Stimulated activated CD4-positive, alpha-beta T cell treated with anti-CD3 and anti-CD28 coated beads, Interleukin-12 subunit alpha, Interleukin-12 subunit beta, amount 100 ng/mL, for 4 hours (primary cell): ENCODE measurements around the gene NEU1.
"Not testable (repeated sequence)": the region's sequence is repeated elsewhere in the genome, so short reads cannot be mapped to it uniquely, and the experiment has no call there.

Experiments
- DNase-seq: peaks from one replicate; pipeline ENCODE4 v3.0.0-alpha.2; 2020

The NEU1 gene

GRCh38 chr6:31862344-31863235 is at the start of gene NEU1:
Gene NEU1, minus strand, starts transcription at chr6:31862821. Its CDS starts 45 bp downstream, at chr6:31862776.
- DNase-seq = peak; percentile 96

DNA sequence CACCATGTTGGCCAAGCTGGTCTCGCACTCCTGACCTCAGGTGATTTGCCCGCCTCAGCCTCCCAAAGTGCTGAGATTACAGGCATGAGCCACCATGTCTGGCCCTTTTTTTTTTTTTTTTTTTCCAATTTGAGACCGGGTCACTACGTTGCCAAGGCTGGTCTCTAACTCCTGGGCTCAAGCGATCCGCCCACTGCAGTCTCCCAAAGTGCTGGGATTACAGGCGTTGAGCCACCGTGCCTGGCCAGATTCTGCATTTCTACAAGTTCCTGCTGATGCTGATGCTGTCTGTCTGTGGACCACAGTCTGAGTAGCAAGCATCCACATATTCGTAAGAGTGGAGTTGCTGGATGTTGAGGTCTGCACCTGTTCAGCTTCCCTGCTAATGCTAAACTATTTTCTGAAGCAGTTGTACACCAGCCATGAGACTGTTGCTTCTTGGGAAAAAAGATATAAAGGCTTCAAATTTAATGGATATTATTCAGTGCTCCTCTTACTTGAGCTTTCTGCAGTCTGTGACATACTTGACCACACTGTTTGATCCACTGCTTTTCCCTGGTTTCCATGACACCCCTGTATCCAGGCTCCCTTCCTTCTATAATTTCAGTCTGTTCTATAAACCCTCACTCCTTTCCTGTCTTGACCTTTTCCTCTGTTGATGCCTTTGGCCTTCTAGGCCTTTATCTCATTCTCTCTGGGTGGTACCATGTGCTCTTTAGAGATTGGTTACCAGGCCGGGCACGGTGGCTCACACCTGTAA is 49.4 kb upstream of the NEU1 start:
- no peak for DNase-seq

GRCh38 chr6:31909298-31909697 is 46.7 kb upstream of the NEU1 start:
- not testable (repeated sequence) for DNase-seq

- no peak for DNase-seq
Measured at GRCh38 chr6:31908791-31909190, 46.2 kb upstream of the NEU1 start.

- DNase-seq = not testable (repeated sequence)
Measured at GRCh38 chr6:31908255-31908654, 45.6 kb upstream of the NEU1 start.

DNA sequence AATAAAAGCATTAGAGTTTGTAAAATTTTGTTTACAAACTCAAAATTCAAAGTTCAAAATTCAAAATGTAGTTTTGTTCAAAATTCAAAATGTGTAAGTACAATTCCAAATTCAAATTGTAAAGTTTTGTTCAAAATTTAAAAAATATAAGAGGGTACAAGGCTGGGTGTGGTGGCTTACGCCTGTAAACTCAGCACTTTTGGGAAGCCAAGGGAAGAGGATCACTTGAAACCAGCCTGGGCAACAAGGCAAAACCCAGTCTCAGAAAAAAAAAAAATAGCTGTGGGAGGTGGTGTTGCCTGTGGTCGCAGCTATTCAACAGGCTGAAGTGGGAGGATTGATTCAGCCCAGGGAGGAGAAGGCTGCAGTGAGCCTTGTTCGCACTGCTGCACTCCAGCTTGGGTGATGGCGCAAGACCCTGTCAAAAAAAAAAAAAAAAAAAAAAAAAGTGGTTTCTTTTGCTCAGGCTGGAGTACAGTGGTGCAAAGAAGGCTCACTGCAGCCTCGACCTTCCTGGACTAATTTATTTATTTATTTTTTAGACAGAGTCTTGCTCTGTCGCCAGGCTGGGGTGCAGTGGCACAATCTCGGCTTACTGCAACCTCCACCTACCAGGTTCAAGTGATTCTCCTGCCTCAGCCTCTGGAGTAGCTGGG is 44.7 kb upstream of the NEU1 start:
- no peak for DNase-seq

GRCh38 chr6:31906727-31907126 is 44.1 kb upstream of the NEU1 start:
- DNase-seq = not testable (repeated sequence)

GRCh38 chr6:31906122-31906521 is 43.5 kb upstream of the NEU1 start:
- DNase-seq = no peak

DNA sequence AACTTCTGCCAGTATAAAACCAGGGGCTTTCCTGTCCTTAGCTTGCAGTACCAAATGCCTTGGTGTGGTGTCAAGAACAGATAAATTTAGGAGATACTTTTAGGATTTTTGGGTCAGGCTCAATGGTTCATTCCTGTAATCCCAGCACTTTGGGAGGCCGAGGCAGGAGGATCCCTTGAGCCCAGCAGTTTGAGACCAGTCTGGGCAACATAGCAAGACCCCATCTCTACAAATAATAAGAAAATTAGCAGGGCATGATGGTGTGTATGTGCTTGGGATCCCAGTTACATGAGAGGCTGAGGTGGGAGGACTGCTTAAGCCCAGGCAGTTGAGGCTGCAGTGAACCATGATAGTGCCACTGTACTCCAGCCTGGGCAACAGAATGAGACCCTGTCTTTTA is 42.4 kb upstream of the NEU1 start:
- DNase-seq = no peak

DNA sequence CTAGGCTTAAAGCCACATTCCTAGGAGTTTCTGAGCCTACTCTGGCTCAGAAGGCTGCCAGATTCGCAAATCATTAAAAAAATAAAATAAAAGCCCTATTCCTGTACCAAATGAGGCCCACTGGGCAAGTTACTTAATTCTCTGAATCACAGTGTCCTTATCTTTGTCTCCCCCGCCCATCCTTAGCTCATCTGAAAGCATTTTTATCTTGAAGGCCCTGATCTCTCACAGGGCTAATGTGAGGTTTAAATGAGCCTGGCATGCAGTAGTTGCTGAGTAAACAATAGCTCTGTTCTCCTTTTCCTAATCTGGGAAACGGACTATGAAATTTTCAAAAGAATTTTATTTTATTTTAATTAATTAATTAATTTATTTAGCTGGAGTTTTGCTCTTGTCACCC is 41.3 kb upstream of the NEU1 start:
- DNase-seq = no peak

GRCh38 chr6:31901953-31902643 is 39.5 kb upstream of the NEU1 start, which contains the start of gene ZBTB12:
Gene ZBTB12, minus strand, starts transcription at chr6:31902086. Its CDS starts 781 bp downstream, at chr6:31901305.
- DNase-seq = peak; percentile 83

DNA sequence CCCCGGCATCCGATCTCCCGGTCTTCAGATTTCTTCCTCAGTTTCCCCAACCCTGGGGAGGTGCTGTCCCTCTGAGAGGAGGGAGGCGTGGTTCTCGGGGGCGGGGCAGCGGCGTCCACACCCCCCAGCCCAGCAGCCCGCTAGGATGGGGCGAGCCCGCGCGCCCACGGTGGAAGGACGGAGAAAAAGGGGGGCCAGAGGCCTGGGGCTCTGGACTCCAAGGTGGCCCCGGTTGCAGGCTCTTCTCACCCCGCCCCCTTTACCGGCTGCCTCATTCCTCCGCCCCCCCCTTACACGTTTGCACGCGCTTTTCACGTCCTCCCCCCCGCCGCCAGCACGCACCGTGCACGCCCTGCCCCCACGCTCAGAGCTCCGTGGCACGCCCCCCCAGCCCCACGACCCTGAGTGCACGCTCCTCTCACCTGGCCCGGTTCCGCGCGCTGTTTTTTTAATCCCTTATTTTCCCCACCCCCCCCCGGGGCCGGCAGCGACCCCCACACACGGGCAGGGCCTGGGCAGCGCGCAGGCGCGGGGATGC is 38.9 kb upstream of the NEU1 start:
- DNase-seq = peak; percentile 69

DNA sequence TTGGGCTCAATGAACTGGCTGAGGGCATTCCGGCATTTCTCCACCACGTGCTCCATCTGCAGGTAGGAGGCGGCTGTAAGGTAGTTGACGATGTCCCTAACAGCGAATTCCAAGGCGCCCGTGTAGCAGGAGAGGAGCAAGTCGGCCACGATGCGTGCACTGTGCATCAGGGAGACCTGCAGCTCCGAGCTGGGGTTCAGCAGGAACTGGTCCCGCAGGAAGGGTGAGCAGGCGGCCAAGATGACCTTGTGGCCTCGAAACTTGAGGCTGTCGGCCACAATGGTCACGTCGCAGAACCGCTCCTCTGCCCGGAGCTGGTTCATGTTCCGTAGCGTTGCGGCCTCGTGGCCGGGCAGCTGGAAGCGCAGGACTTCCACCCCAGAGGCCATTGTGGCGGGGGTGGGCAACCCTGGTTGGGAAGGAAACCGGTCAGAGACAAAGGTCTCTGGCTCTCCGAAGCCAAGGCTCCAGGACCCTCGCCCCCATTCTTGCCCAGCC is 38.3 kb upstream of the NEU1 start:
- DNase-seq = no peak

DNA sequence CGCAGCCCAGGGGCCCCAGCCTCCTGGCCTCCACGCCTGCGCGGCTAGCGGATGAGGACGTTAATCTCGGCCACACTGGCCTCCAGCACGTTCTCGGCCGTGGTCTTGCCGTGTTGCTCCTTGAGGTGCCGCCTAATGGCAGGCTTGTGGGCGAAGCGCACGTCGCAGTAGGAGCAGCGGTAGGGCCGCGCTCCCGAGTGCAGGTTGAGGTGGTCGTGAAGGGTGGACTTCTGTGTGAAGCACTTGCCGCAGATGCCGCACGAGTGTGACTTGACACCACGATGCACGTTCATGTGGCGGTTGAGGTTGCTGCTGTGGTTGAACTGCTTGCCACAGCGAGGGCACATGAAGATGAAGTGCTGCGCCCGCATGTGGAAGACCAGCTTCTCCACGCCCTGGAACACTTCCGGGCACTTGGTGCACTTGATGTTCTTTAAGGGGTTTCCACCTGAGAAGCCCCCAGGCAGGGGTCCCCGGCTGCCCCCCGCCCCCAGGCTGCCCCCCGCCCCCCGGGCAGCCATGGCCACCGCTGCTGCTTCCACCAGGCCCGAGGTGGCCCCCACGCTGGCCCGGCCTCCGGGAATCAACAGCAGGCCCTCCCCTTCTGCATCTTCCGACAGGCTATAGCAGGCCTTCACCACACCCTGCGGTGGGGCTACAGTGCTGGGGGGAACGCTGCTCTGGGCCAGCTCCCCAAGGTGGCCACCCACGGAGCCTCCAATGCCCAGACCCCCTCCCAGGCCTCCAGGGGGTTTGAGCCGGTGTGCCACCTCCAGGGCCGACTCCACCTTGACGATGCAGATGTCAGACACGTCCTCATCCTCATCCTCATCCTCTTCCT is 37.5 kb upstream of the NEU1 start:
- no peak for DNase-seq

GRCh38 chr6:31899215-31899614 is 36.6 kb upstream of the NEU1 start:
- DNase-seq = no peak

GRCh38 chr6:31898383-31899011 is 35.9 kb upstream of the NEU1 start:
- DNase-seq = no peak

- peak; percentile 82 for DNase-seq
Measured at GRCh38 chr6:31897612-31898382, 35.2 kb upstream of the NEU1 start, which contains the start of gene EHMT2. Gene EHMT2, minus strand, starts transcription at chr6:31897698. Its CDS starts 21 bp downstream, at chr6:31897677.

- DNase-seq = no peak
Measured at GRCh38 chr6:31896856-31897611, 34.4 kb upstream of the NEU1 start.

GRCh38 chr6:31896493-31896855 is 33.9 kb upstream of the NEU1 start:
- no peak for DNase-seq
